Activated naive CD4-positive, alpha-beta T cell treated with anti-CD3 and anti-CD28 coated beads, Interleukin-2, amount 50 U/mL, for 72 hours (primary cell): ENCODE data around the gene PLIN3. TPM values are rescaled to one million over a fixed set of nuclear protein-coding genes. Genes with fewer than 3 reads are reported as not detected.
A peak's percentile ranks its signal among the peaks of the same experiment; 100 is the strongest.
"Not testable (repeated sequence)": the region's sequence is repeated elsewhere in the genome, so short reads cannot be mapped to it uniquely, and the experiment has no call there.

Source experiments
- ATAC-seq, 2 donors: fragments of 150-1000 bp; cut with Tn5 transposase; 2 replicates each; pipeline ENCODE4 v1.10.0; 2021; ENCODE audit warnings: mild to moderate bottlenecking in 2 of 2, moderate library complexity in 2 of 2
- DNase-seq, 2 donors: peaks; one replicate each; pipeline ENCODE4 v3.0.0; 2021 to 2022; ENCODE audit warnings: low spot score in 2 of 2
- H3K27ac Mint-ChIP-seq, 2 donors: one replicate each; pipeline ENCODE4 v1.8.0; 2022; ENCODE audit warnings: mild to moderate bottlenecking in 2 of 2, mixed read lengths in 2 of 2
- H3K36me3 Mint-ChIP-seq, 2 donors: one replicate each; pipeline ENCODE4 v1.8.0; 2022; ENCODE audit warnings: mixed read lengths in 2 of 2
- H3K9me3 Mint-ChIP-seq, 2 donors: one replicate each; pipeline ENCODE4 v1.8.0; 2022; ENCODE audit warnings: mixed read lengths in 2 of 2
- total RNA-seq, 2 donors: library from RNA; stranded (reverse); gene quantifications; one replicate each; pipeline ENCODE4 v1.2.3, GENCODE V29; 2022

Gene PLIN3
- total RNA-seq, 2 donors from 2014 or later = 47.5 TPM

- ATAC-seq (no peak), DNase-seq (no peak)
- Mint-ChIP-seq H3K9me3 (no peaks in the 10 kb centered on the region), H3K27ac (peak overlapping the region; percentile 90 to 96), H3K36me3 (peaks cover 9 to 19% of the 10 kb centered on the region in 2 donors)
These were observed 36.6 kb downstream of the PLIN3 start for GRCh38 chr19:4830768-4831265.

GRCh38 chr19:4830332-4830731, 37.1 kb downstream of the PLIN3 start:
- DNase-seq (no peak), ATAC-seq (no peak)
- Mint-ChIP-seq H3K36me3 (peaks cover 9 to 19% of the 10 kb centered on the region in 2 donors), H3K27ac (peak overlapping the region; percentile 90 to 96), H3K9me3 (no peaks in the 10 kb centered on the region)

- Mint-ChIP-seq H3K9me3 (no peaks in the 10 kb centered on the region), H3K27ac (peak overlapping the region; percentile 62 to 68), H3K36me3 (peaks cover 9 to 19% of the 10 kb centered on the region in 2 donors)
- DNase-seq (no peak), ATAC-seq (no peak)
These were observed 38.3 kb downstream of the PLIN3 start for GRCh38 chr19:4829001-4829712.

- Mint-ChIP-seq H3K27ac (peak overlapping the region in 1 of 2 donors; percentile 81), H3K9me3 (no peaks in the 10 kb centered on the region), H3K36me3 (no peaks in the 10 kb centered on the region)
- ATAC-seq = no peak
- no peak for DNase-seq
These were observed 43.9 kb downstream of the PLIN3 start for GRCh38 chr19:4823577-4823976.

GRCh38 chr19:4822354-4822753, 45.1 kb downstream of the PLIN3 start:
- DNase-seq, ATAC-seq, H3K27ac Mint-ChIP-seq, H3K36me3 Mint-ChIP-seq, H3K9me3 Mint-ChIP-seq: not testable (repeated sequence)

GRCh38 chr19:4821265-4821664, 46.2 kb downstream of the PLIN3 start:
- Mint-ChIP-seq H3K9me3 (no peaks in the 10 kb centered on the region), H3K36me3 (peaks cover 0 to 13% of the 10 kb centered on the region in 2 donors), H3K27ac (no peak overlapping the region)
- ATAC-seq = no peak
- no peak for DNase-seq

- no peak for DNase-seq
- Mint-ChIP-seq H3K36me3 (peaks cover 0 to 27% of the 10 kb centered on the region in 2 donors), H3K27ac (peak overlapping the region in 1 of 2 donors; percentile 71), H3K9me3 (peaks cover 5 to 8% of the 10 kb centered on the region in 2 donors)
- ATAC-seq = no peak
These were observed 49.8 kb downstream of the PLIN3 start for GRCh38 chr19:4817467-4818277.

GRCh38 chr19:4816950-4817278, 50.6 kb downstream of the PLIN3 start:
- H3K36me3 Mint-ChIP-seq = peaks cover 0 to 27% of the 10 kb centered on the region in 2 donors
- ATAC-seq (no peak), DNase-seq (no peak)
- peaks cover 5 to 8% of the 10 kb centered on the region in 2 donors for H3K9me3 Mint-ChIP-seq
- H3K27ac Mint-ChIP-seq = peak overlapping the region in 1 of 2 donors; percentile 71

GRCh38 chr19:4816202-4816949, 51.1 kb downstream of the PLIN3 start:
- DNase-seq = no peak
- Mint-ChIP-seq H3K27ac (peak overlapping the region in 1 of 2 donors; percentile 71), H3K36me3 (peaks cover 0 to 27% of the 10 kb centered on the region in 2 donors), H3K9me3 (peaks cover 5 to 8% of the 10 kb centered on the region in 2 donors)
- no peak for ATAC-seq

- peak; percentile 78 for DNase-seq
These were observed 51.9 kb downstream of the PLIN3 start for GRCh38 chr19:4815426-4816201.

GRCh38 chr19:4814625-4815425, 52.6 kb downstream of the PLIN3 start:
- Mint-ChIP-seq H3K27ac (peak overlapping the region in 1 of 2 donors; percentile 71), H3K36me3 (peaks cover 0 to 27% of the 10 kb centered on the region in 2 donors), H3K9me3 (peaks cover 5 to 8% of the 10 kb centered on the region in 2 donors)
- no peak for DNase-seq
- no peak for ATAC-seq

More at GRCh38 chr19:4815426-4816201, 51.9 kb downstream of the PLIN3 start:
- H3K9me3 Mint-ChIP-seq = peaks cover 5 to 8% of the 10 kb centered on the region in 2 donors
- ATAC-seq = peak; percentile 82 to 89
- H3K36me3 Mint-ChIP-seq = peaks cover 0 to 27% of the 10 kb centered on the region in 2 donors
- H3K27ac Mint-ChIP-seq = peak overlapping the region; percentile 71 to 78

GRCh38 chr19:4811328-4812131, 55.9 kb downstream of the PLIN3 start:
- peak overlapping the region in 1 of 2 donors; percentile 52 for H3K27ac Mint-ChIP-seq
- peak; percentile 75 to 83 for ATAC-seq
- H3K36me3 Mint-ChIP-seq = peaks cover 0 to 17% of the 10 kb centered on the region in 2 donors
- peak; percentile 88 to 98 for DNase-seq
- H3K9me3 Mint-ChIP-seq = peaks cover 5 to 8% of the 10 kb centered on the region in 2 donors

- H3K9me3 Mint-ChIP-seq = no peaks in the 10 kb centered on the region
- no peak for DNase-seq
- ATAC-seq = no peak
- no peaks in the 10 kb centered on the region for H3K36me3 Mint-ChIP-seq
- no peak overlapping the region for H3K27ac Mint-ChIP-seq
These were observed 60.3 kb downstream of the PLIN3 start for GRCh38 chr19:4807188-4807587.

- Mint-ChIP-seq H3K27ac (no peak overlapping the region), H3K9me3 (no peaks in the 10 kb centered on the region), H3K36me3 (no peaks in the 10 kb centered on the region)
- ATAC-seq (no peak), DNase-seq (no peak)
These were observed 61.1 kb downstream of the PLIN3 start for GRCh38 chr19:4806384-4806783.
